Neuron (in vitro differentiated cells): ENCODE data around the gene ATP2A3.

Experiments
- H2AFZ ChIP-seq: one replicate; pipeline ENCODE4 v1.6.1; 2013; ENCODE audit warnings: low read depth, mild to moderate bottlenecking, inconsistent platforms, low read length, moderate library complexity
- H3K27me3 ChIP-seq: one replicate; pipeline ENCODE4 v1.6.1; 2013; ENCODE audit warnings: low read length; ENCODE audit not compliant: insufficient read depth
- H3K36me3 ChIP-seq: one replicate; pipeline ENCODE4 v1.6.1; 2013; ENCODE audit warnings: low read length; ENCODE audit not compliant: insufficient read depth
- H3K4me1 ChIP-seq: one replicate; pipeline ENCODE4 v1.6.1; 2013; ENCODE audit warnings: low read length; ENCODE audit not compliant: insufficient read depth
- H3K4me3 ChIP-seq: 2 replicates; pipeline ENCODE4 v1.5.1; 2013; ENCODE audit warnings: mild to moderate bottlenecking, low read length, moderate library complexity
- H3K9me3 ChIP-seq: one replicate; pipeline ENCODE4 v1.6.1; 2013; ENCODE audit warnings: low read length

The ATP2A3 gene

DNA sequence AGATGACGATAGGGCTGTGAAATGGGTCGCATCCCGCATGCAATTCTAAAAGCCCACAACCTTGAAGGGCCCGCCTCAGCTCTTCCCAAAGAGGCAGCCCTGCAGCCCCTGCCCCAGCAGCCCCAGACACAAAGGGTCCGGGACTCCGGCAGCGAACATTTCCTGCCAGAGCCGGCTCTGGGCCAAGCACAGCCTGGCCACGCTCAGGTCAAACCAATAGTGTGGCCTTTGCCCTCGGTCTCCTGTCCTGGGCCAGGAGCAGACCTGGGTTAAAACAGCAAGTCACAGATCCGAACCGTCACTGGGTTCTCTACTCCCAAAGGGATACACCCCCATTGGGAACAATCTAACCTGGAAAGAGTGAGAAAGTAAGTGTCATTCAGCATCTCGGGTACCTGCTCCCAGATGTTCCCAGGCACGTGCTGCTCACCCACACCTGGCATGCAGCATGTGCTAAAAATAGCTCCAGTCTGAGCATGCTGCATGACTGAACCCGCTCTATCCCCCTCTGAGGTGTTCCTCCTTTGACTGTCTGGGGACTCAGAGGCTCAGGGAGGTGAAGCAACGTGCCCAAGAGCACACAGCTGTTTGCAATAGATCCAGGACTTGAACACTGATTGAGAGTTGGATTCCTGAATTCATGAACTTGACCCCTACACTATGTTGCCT, 22.2 kb upstream of the ATP2A3 start:
- H3K4me3 ChIP-seq, result no peak overlapping the region

DNA sequence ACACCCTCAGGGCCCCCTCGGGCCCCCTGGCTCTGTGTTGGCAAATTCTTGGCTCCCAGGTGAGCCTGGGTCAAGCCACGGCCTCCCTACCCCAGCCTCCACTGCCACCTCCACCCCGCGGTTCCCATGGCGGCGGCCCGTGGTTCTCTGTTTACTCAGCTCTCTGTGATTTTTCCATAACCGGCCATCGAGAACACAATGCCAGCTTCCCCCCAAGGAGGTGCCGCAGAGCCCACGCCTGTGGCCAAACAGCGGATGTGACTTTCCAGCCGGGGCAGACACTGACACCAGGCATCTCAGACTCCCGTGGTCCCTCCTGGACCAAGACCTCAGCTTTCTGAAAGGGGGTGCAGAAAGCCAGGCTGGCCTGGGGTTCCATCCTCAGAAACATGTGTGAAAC, 21.6 kb upstream of the ATP2A3 start:
- no peaks in the 10 kb centered on the region for H3K4me1 ChIP-seq
- H3K27me3 ChIP-seq, result no peaks in the 10 kb centered on the region
- H2AFZ ChIP-seq, result no peak overlapping the region
- H3K36me3 ChIP-seq, result no peaks in the 10 kb centered on the region
- no peaks in the 10 kb centered on the region for H3K9me3 ChIP-seq
- H3K4me3 ChIP-seq, result no peak overlapping the region

More for the DNA sequence above, 22.2 kb upstream of the ATP2A3 start:
- Histone ChIP-seq H3K36me3 (no peaks in the 10 kb centered on the region), H3K27me3 (no peaks in the 10 kb centered on the region), H3K4me1 (no peaks in the 10 kb centered on the region), H2AFZ (no peak overlapping the region), H3K9me3 (no peaks in the 10 kb centered on the region)

DNA sequence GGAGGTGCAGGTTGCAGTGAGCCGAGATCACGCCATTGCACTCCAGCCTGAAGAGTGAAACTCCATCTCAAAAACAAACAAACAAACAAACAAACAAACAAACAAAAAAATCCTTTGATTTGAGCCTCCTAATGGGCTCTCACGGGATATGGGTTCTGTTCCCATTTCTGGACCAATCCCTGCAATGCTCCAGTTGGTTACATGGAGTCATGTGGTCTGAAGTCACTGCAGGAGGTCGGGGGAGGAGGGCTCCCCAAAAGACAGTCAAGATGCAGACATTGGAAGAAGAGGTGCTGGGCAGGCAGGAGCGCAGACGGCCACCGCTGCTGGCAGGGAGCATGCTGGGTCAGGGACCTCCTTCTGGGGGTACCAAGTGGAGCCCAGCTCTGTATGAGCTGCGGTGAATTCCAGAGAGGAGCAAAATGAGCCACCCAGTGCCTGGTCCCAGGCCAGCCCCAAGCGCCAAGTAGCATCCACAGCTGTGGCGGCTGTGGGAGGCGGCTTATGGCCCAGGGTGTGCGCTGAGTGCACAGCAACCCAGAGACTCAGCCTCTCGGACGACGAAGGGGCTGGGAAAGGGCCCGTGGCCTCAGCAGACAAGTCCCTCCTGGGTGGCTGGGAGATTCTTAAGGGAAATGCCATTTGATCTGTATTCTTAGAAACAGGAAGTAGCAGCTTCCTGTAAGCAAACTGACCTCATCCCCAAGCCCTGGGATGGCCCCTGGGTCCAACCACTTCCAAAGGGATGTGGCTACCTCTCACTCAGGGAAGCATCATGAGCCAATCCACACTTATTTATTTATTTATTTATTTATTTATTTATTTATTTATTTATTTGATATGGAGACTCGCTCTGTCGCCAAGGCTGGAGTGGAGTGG, 19.6 kb upstream of the ATP2A3 start:
- no peak overlapping the region for H2AFZ ChIP-seq
- H3K9me3 ChIP-seq, result no peaks in the 10 kb centered on the region
- no peak overlapping the region for H3K4me3 ChIP-seq
- H3K36me3 ChIP-seq, result no peaks in the 10 kb centered on the region
- no peaks in the 10 kb centered on the region for H3K27me3 ChIP-seq
- no peaks in the 10 kb centered on the region for H3K4me1 ChIP-seq

- Histone ChIP-seq H2AFZ (no peak overlapping the region), H3K27me3 (no peaks in the 10 kb centered on the region), H3K36me3 (no peaks in the 10 kb centered on the region), H3K4me1 (no peaks in the 10 kb centered on the region), H3K4me3 (no peak overlapping the region), H3K9me3 (no peaks in the 10 kb centered on the region)
These were observed 18.3 kb upstream of the ATP2A3 start for GRCh38 chr17:3982541-3983017.

DNA sequence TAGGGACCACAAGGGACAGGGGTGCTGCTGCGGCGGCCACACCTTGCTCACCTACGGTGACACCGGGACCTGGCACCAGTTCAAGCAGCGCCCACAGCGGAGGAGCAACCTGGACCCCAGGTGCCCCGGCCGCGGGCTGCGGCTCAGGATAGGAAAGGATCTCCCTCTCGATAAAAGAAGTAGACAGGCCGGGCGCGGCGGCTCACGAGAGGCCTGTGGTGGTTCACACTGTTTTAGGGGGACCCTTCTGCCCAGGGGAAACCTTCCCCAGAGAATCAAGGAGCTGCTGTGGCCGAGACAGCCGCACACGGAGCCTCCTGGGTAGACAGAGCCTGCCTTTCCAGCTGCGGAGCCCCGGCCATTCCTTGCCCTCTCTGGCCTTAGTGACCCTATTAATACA, 17.9 kb upstream of the ATP2A3 start:
- Histone ChIP-seq H3K9me3 (no peaks in the 10 kb centered on the region), H3K4me3 (no peak overlapping the region), H3K4me1 (no peaks in the 10 kb centered on the region), H3K27me3 (no peaks in the 10 kb centered on the region), H2AFZ (no peak overlapping the region), H3K36me3 (no peaks in the 10 kb centered on the region)

GRCh38 chr17:3981455-3981854, 17.2 kb upstream of the ATP2A3 start:
- Histone ChIP-seq H2AFZ (no peak overlapping the region), H3K4me1 (peaks cover 4% of the 10 kb centered on the region), H3K27me3 (no peaks in the 10 kb centered on the region), H3K4me3 (no peak overlapping the region), H3K9me3 (no peaks in the 10 kb centered on the region), H3K36me3 (no peaks in the 10 kb centered on the region)

DNA sequence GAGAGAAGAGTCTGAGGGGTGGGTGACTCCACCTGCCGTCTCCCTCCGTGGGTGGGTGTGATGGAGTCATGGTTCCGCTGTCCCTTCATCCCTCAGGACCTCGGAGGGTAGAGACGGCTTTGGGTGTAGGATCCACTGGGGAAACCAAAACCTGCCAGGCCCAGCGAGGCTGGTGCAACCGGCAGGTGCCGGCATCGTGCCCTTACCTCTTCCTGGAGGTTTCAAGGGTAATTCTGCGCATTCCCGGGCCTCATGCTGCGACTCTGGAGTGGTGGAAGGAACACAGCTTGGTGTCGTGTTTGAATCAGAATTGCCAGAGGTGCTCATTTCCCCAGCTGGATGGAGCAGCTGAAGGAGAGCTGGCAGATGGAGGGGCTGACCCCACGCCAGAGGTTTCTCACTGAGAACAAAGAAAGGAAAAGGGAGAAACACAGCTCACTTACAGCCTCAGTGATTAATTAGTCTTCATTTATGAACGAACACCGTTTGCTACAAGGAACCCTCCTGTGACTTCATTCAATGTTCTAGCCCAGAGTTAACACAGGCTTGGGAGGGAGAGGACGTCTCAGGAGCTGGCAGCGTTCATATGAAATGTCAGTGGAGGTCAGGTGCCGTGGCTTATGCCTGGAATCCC, 16.3 kb upstream of the ATP2A3 start:
- Histone ChIP-seq H3K4me3 (no peak overlapping the region), H3K27me3 (no peaks in the 10 kb centered on the region), H3K4me1 (peaks cover 5% of the 10 kb centered on the region), H3K36me3 (no peaks in the 10 kb centered on the region), H3K9me3 (no peaks in the 10 kb centered on the region), H2AFZ (no peak overlapping the region)

DNA sequence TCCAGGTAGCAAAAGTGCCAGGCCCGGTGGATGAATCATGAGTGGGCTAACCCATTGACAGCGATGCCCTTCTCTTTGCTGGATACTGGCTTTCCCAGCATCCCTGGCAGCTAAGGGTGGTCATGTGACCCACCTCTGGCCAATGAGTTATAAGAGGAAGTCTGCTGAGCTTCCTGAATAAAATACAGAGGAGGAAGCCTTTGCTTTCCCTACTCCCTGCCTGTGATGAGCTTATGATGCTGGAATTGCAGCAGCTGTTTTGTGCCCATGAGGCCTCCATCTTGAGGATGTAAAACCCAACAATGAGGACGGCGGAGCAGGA, 15.0 kb upstream of the ATP2A3 start:
- H3K36me3 ChIP-seq, result no peaks in the 10 kb centered on the region
- peaks cover 5% of the 10 kb centered on the region for H3K4me1 ChIP-seq
- H2AFZ ChIP-seq, result no peak overlapping the region
- peaks cover 8% of the 10 kb centered on the region for H3K9me3 ChIP-seq
- H3K4me3 ChIP-seq, result no peak overlapping the region
- H3K27me3 ChIP-seq, result no peaks in the 10 kb centered on the region

DNA sequence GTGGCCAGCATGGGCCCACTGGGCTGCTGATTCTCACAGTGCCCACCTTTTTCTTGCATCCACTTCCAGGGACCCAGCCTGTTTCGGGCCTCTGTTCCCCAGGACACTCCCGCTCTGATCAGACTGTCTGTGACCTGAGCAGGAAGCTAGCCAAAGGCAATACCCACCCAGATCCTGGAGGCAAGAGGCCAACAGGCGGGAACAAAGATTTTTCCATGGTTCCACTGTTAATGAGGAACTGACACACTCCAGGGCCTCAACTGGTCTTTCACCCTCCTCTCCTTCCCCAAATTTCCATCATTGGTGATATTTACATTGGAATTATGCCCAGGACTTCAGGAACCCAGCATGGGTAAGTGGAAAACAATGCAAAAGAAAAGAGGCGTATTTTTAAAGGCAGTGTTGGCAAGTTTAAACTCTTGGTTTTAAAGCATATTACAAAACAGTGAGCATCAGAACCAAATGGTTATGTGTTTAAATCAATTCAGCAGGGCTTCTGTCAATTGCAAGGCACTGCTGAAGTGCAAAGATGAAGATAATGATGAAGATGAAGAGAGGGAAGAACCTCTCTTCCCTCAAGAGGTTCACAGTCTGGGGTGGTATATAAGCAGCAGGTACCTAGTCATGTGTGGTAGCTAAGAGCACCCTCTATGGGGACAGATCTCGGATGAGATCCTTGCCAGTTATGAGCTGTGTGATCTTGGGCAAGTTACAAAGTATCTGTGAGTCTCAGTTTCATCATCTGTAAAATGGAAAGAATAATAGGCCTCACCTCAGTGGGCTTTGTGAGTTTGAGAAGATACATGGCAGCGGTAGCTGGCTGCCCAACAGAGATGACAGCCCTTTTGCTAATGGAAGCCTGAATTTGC, 14.4 kb upstream of the ATP2A3 start:
- peaks cover 8% of the 10 kb centered on the region for H3K9me3 ChIP-seq
- peaks cover 5% of the 10 kb centered on the region for H3K4me1 ChIP-seq
- no peaks in the 10 kb centered on the region for H3K27me3 ChIP-seq
- H3K4me3 ChIP-seq, result no peak overlapping the region
- no peak overlapping the region for H2AFZ ChIP-seq
- no peaks in the 10 kb centered on the region for H3K36me3 ChIP-seq

GRCh38 chr17:3977387-3977786, 13.2 kb upstream of the ATP2A3 start:
- H2AFZ ChIP-seq, result no peak overlapping the region
- H3K4me1 ChIP-seq, result peaks cover 5% of the 10 kb centered on the region
- H3K9me3 ChIP-seq, result peaks cover 8% of the 10 kb centered on the region
- H3K36me3 ChIP-seq, result no peaks in the 10 kb centered on the region
- no peaks in the 10 kb centered on the region for H3K27me3 ChIP-seq
- no peak overlapping the region for H3K4me3 ChIP-seq

GRCh38 chr17:3976675-3977171, 12.5 kb upstream of the ATP2A3 start:
- Histone ChIP-seq H3K27me3 (no peaks in the 10 kb centered on the region), H2AFZ (no peak overlapping the region), H3K4me3 (no peak overlapping the region), H3K9me3 (peaks cover 8% of the 10 kb centered on the region), H3K4me1 (peaks cover 5% of the 10 kb centered on the region), H3K36me3 (no peaks in the 10 kb centered on the region)

- peaks cover 4% of the 10 kb centered on the region for H3K27me3 ChIP-seq
- peaks cover 5% of the 10 kb centered on the region for H3K4me1 ChIP-seq
- H3K4me3 ChIP-seq, result no peak overlapping the region
- no peak overlapping the region for H2AFZ ChIP-seq
- no peaks in the 10 kb centered on the region for H3K36me3 ChIP-seq
- H3K9me3 ChIP-seq, result peaks cover 8% of the 10 kb centered on the region
These were observed 10.7 kb upstream of the ATP2A3 start for GRCh38 chr17:3974980-3975379.
